22Rv1 (cell line): ENCODE data around the gene CDKAL1.

Experiments
- ZFX ChIP-seq: fragments of 450-650 bp; IDR thresholded peaks from 2 replicates; pipeline ENCODE4 v1.6.1; 2017; ENCODE audit warnings: antibody characterized with exemption, borderline replicate concordance
- TF ChIP-seq, protein P1 (sequence below): fragments of 450-650 bp; IDR thresholded peaks from 2 replicates; pipeline ENCODE4 v1.5.1; 2017; ENCODE audit warnings: mild to moderate bottlenecking

- TF ChIP-seq, protein P1, sequence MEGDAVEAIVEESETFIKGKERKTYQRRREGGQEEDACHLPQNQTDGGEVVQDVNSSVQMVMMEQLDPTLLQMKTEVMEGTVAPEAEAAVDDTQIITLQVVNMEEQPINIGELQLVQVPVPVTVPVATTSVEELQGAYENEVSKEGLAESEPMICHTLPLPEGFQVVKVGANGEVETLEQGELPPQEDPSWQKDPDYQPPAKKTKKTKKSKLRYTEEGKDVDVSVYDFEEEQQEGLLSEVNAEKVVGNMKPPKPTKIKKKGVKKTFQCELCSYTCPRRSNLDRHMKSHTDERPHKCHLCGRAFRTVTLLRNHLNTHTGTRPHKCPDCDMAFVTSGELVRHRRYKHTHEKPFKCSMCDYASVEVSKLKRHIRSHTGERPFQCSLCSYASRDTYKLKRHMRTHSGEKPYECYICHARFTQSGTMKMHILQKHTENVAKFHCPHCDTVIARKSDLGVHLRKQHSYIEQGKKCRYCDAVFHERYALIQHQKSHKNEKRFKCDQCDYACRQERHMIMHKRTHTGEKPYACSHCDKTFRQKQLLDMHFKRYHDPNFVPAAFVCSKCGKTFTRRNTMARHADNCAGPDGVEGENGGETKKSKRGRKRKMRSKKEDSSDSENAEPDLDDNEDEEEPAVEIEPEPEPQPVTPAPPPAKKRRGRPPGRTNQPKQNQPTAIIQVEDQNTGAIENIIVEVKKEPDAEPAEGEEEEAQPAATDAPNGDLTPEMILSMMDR, result no peak
- no peak for TF ChIP-seq ZFX
Measured at GRCh38 chr6:20583444-20583800, 49.2 kb downstream of the CDKAL1 start.
